Renal cortex interstitium (tissue), 15 donors: ENCODE results near the gene SNX10. TPM values are rescaled to one million over a fixed set of nuclear protein-coding genes. Genes with fewer than 3 reads are reported as not detected.
"Not testable (repeated sequence)": the region's sequence is repeated elsewhere in the genome, so short reads cannot be mapped to it uniquely, and the experiment has no call there.

ENCODE experiments used
- DNase-seq, 11 donors: peaks; one replicate each; pipeline ENCODE4 v3.0.0-alpha.2; 2013; ENCODE audit warnings: low read depth in 9 of 11, low spot score in 4 of 11; ENCODE audit errors: extremely low read depth in 1 of 11
- long read RNA-seq, 16 experiments: transcript quantifications; one replicate each; lab custom pipeline, GENCODE V29; 2026
- polyA plus RNA-seq, 3 donors: library from polyadenylated mRNA; unstranded; fragments of 120-200 nt; gene quantifications; one replicate each; pipeline ENCODE4 v1.2.1, GENCODE V29; 2013; ENCODE audit not compliant: insufficient read length in 3 of 3

SNX10 gene
- 10 to 100 TPM; 16.1 to 21.1 (median 18.9) TPM for polyA plus RNA-seq
- long read RNA-seq, donor 1 = 0 reads
- long read RNA-seq, donor 2, transcript SNX10-201 (7 exons, 2,546 nt) = major isoform, 6 of 6 reads
- long read RNA-seq, donor 2, partial matches to known transcripts = 0 of 6 reads
- long read RNA-seq, donor 2, other reads (novel, unspliced or antisense) = 0 of 6 reads
- long read RNA-seq, donor 3, transcript SNX10-201 (7 exons, 2,546 nt) = major isoform, 7 of 7 reads
- long read RNA-seq, donor 3, partial matches to known transcripts = 0 of 7 reads
- long read RNA-seq, donor 3, other reads (novel, unspliced or antisense) = 0 of 7 reads
- long read RNA-seq, donor 4, transcript SNX10-201 (7 exons, 2,546 nt) = major isoform, 6 of 6 reads
- long read RNA-seq, donor 4, partial matches to known transcripts = 0 of 6 reads
- long read RNA-seq, donor 4, other reads (novel, unspliced or antisense) = 0 of 6 reads
- long read RNA-seq, donor 5 = 0 reads
- long read RNA-seq, donor 6, partial matches to known transcripts = 0 of 4 reads
- long read RNA-seq, donor 6, other reads (novel, unspliced or antisense) = 0 of 4 reads
- long read RNA-seq, donor 7, transcript SNX10-201 (7 exons, 2,546 nt) = major isoform, 7 of 7 reads
- long read RNA-seq, donor 7, partial matches to known transcripts = 0 of 7 reads
- long read RNA-seq, donor 7, other reads (novel, unspliced or antisense) = 0 of 7 reads
- long read RNA-seq, donor 8 = 0 reads
- long read RNA-seq, donor 9, partial matches to known transcripts = 0 of 3 reads
- long read RNA-seq, donor 9, other reads (novel, unspliced or antisense) = 0 of 3 reads
- long read RNA-seq, donor 10, partial matches to known transcripts = 0 of 45 reads
- long read RNA-seq, donor 10, other reads (novel, unspliced or antisense) = 42 of 45 reads
- long read RNA-seq, donor 11, partial matches to known transcripts = 0 of 48 reads
- long read RNA-seq, donor 11, other reads (novel, unspliced or antisense) = 46 of 48 reads
- long read RNA-seq, donor 12, partial matches to known transcripts = 0 of 39 reads
- long read RNA-seq, donor 12, other reads (novel, unspliced or antisense) = 36 of 39 reads
- long read RNA-seq, donor 13 = 0 reads
- long read RNA-seq, donor 14, transcript SNX10-201 (7 exons, 2,546 nt) = major isoform, 5 of 5 reads
- long read RNA-seq, donor 14, partial matches to known transcripts = 0 of 5 reads
- long read RNA-seq, donor 14, other reads (novel, unspliced or antisense) = 0 of 5 reads
- long read RNA-seq, donor 15, partial matches to known transcripts = 0 of 1 reads
- long read RNA-seq, donor 15, other reads (novel, unspliced or antisense) = 0 of 1 reads
- long read RNA-seq, donor 16, transcript SNX10-201 (7 exons, 2,546 nt) = major isoform, 22 of 24 reads
- long read RNA-seq, donor 16, partial matches to known transcripts = 0 of 24 reads
- long read RNA-seq, donor 16, other reads (novel, unspliced or antisense) = 0 of 24 reads

- DNase-seq = peak in 10 of 11 donors; percentile 22 to 58 (median 45)
Observed at GRCh38 chr7:26291699-26292538, at the start of gene SNX10. Gene SNX10 (plus strand): TSS chr7:26291862. CDS start chr7:26346443, 54,581 bp downstream.

GRCh38 chr7:26245150-26245549 is 46.5 kb upstream of the SNX10 start:
- no peak for DNase-seq

DNA sequence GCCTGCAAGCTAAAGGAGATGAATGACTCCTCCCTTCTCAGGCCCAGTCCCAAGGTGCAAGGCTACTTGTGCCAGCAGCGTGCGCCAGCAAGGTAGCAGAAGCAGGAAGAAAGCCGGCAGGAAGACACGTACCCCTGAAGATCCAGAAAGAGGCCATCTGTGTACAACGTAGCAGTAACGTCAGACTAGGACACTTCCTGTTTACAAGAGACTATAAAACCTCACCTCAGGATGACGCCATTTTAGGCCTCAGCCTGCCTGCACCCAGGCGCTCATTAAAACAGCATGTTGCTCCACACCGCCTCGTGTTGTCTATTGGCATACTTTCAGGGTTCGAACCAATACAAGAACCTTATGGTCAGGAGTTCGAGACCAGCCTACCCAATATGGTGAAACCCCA is 41.4 kb upstream of the SNX10 start:
- DNase-seq = no peak

- DNase-seq = not testable (repeated sequence)
Observed at GRCh38 chr7:26261866-26262265, 29.8 kb upstream of the SNX10 start.

- DNase-seq = no peak
Observed at GRCh38 chr7:26265065-26265464, 26.6 kb upstream of the SNX10 start.

- no peak for DNase-seq
Observed at GRCh38 chr7:26265499-26266075, 26.1 kb upstream of the SNX10 start.

GRCh38 chr7:26267601-26268166 is 24.0 kb upstream of the SNX10 start:
- DNase-seq = no peak

GRCh38 chr7:26275213-26275612 is 16.4 kb upstream of the SNX10 start:
- DNase-seq = no peak

GRCh38 chr7:26278770-26279169 is 12.9 kb upstream of the SNX10 start:
- DNase-seq = no peak

DNA sequence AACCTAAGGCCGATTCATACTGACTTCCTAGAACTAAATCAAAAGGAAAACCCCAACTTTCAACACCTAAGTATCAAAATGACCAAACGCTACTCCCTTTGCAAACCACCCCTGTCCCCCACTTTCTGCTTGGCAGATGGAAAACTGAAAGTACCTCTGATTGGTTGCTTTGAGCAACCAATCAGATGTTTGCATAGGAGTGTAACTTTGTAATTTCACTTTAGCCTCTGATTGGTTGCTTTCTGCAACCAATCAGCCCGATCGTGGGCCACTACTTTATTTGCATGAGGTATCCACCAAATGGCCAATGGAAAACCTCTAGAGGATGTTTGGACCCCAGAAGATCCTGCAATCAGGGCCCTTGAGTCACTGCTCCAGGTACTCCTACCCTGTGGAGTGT is 12.3 kb upstream of the SNX10 start:
- DNase-seq = no peak

DNA sequence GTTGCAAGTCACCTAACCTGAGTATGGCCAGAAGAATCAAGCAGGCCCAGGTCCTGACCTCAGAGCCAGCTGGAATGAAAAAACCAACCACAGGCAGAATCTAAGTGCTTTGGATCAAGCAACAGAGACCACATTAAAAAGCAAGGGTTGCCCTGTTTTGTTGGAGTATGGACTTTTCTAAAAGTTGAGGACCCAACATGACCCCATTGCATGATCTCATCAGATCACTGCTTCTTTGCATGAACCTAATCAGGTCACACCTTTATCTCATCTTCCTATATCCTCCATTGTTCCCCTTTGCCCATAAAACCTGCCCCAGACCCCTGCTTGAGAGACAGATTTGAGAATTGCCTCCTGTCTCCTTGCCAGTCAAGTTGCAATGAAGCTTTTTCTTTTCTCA is 11.6 kb upstream of the SNX10 start:
- no peak for DNase-seq

DNA sequence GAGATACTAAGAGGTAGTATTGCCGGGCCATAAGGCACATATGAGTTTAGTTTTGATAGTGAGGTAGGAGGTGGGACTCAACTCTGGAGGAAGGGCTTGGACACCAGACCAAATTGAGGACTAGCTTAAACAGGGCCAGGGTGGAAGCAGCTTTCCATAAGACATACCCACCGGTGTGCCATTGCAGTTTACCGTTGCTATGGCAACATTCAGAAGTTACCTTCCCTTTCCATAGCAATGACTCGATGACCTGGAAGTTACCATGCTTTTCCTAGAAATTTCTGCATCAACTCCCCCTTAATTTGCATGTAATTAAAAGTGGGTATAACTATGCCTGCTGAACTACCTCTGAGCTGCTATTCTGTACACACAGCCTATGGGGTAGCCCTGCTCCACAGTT is 10.9 kb upstream of the SNX10 start:
- DNase-seq = no peak

DNA sequence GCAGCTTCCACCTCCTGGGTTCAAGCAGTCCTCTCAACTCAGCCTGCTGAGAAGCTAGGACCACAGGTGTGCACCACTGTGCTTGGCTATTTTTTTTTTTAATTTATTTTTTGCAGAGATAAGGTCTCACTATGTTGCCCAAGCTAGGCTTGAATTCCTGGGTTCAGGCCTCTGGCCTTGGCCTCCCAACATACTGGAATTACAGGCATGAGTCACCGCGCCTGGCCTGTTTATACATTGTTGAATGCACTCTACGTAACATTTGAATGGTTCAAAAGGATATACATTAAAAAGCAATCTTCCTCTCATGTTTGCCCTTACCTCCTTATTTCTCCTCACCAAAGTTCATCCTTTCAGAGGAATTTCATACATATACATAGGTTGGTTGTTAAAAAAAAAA is 7.2 kb upstream of the SNX10 start:
- DNase-seq = no peak

DNA sequence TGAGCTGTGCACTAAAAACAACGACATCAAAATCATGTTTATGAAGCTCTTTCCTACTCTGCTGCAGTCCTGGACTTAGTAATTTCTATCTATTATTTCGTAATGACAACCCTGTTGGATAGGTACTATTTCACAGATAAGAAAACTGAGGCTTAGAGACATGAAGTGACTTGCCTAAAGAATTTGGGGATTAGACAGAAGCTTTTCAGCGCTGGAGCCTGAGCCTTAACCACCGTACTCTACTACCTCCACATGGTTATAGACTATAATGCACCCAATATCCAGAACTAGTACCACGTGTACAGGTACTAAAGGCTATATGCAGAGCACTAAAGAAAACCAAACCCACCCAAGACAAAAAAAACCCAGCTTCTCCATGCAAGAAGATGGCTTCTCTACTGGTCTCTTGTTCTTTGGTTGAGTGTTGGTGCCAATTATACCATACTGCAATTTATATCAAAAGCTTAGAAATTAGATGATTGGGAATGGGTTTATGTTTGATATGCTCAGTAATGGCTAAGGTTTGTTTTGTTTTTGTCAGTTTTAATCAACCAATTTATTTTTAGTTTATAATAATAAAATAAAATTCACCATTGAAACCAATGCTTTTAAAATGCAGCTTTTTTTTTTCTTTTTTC is 6.5 kb upstream of the SNX10 start:
- DNase-seq = no peak

GRCh38 chr7:26286157-26286556 is 5.5 kb upstream of the SNX10 start:
- no peak for DNase-seq

- not testable (repeated sequence) for DNase-seq
Observed at GRCh38 chr7:26288126-26288525, 3.5 kb upstream of the SNX10 start.

- no peak for DNase-seq
Observed at GRCh38 chr7:26291251-26291650, 411 bp upstream of the SNX10 start.
